Karpas-422 (cell line): Measurements from ENCODE around the gene OBSCN. TPM values are rescaled to one million over a fixed set of nuclear protein-coding genes. Genes with fewer than 3 reads are reported as not detected.
"Not testable (repeated sequence)": the region's sequence is repeated elsewhere in the genome, so short reads cannot be mapped to it uniquely, and the experiment has no call there.

Source experiments
- DNase-seq: peaks from one replicate; pipeline ENCODE4 v3.0.0-alpha.2; 2015
- H2AFZ ChIP-seq: fragments of 200-600 bp; sonication (generic); 2 replicates; pipeline ENCODE4 v1.6.1; 2014; ENCODE audit warnings: antibody characterized with exemption, low read length, mixed read lengths
- H3K27ac ChIP-seq: fragments of 200-600 bp; sonication (generic); 2 replicates; pipeline ENCODE4 v1.5.1; 2014; ENCODE audit warnings: mild to moderate bottlenecking, low read length, moderate library complexity
- H3K27me3 ChIP-seq: fragments of 200-600 bp; sonication (generic); 2 replicates; pipeline ENCODE4 v1.6.1; 2014; ENCODE audit warnings: low read length, mixed read lengths
- H3K36me3 ChIP-seq: fragments of 200-600 bp; sonication (generic); 2 replicates; pipeline ENCODE4 v1.6.1; 2014; ENCODE audit warnings: low read length, mixed read lengths; ENCODE audit not compliant: insufficient read depth
- H3K4me1 ChIP-seq: fragments of 200-600 bp; sonication (generic); 2 replicates; pipeline ENCODE4 v1.6.1; 2014; ENCODE audit warnings: mild to moderate bottlenecking, low read length, mixed read lengths
- H3K4me2 ChIP-seq: fragments of 200-600 bp; sonication (generic); 2 replicates; pipeline ENCODE4 v1.6.1; 2014; ENCODE audit warnings: low read length, low read depth, mild to moderate bottlenecking; ENCODE audit not compliant: poor library complexity, severe bottlenecking
- H3K4me3 ChIP-seq: fragments of 200-600 bp; sonication (generic); 2 replicates; pipeline ENCODE4 v1.5.1; 2014; ENCODE audit warnings: mild to moderate bottlenecking, antibody characterized with exemption, low read length, mixed read lengths
- H3K79me2 ChIP-seq: fragments of 200-600 bp; sonication (generic); 2 replicates; pipeline ENCODE4 v1.6.1; 2014; ENCODE audit warnings: mild to moderate bottlenecking, low read length, mixed read lengths
- H3K9ac ChIP-seq: fragments of 200-600 bp; sonication (generic); 2 replicates; pipeline ENCODE4 v1.6.0; 2014; ENCODE audit warnings: low read length
- H3K9me2 ChIP-seq: fragments of 200-600 bp; sonication (generic), shearing (Covaris generic); replicated peaks from 2 replicates; pipeline ENCODE4 v1.6.0; 2014; ENCODE audit warnings: mild to moderate bottlenecking, low read length, moderate library complexity; ENCODE audit not compliant: insufficient read depth
- H3K9me3 ChIP-seq: fragments of 300-700, 200-600 bp; sonication (generic); 2 replicates; pipeline ENCODE4 v1.6.1; 2014; ENCODE audit warnings: low read length, mixed read lengths
- H4K20me1 ChIP-seq: fragments of 200-600 bp; sonication (generic); 2 replicates; pipeline ENCODE4 v1.6.1; 2014; ENCODE audit warnings: mild to moderate bottlenecking, antibody characterized with exemption, low read length, low read depth; ENCODE audit not compliant: insufficient read depth
- total RNA-seq: library from RNA; depleted of rRNA; stranded (reverse); fragments of >200 nt; shearing (Covaris generic); gene quantifications from 2 replicates; pipeline ENCODE4 v1.2.3, GENCODE V29; 2014; ENCODE audit warnings: low replicate concordance

OBSCN gene
- total RNA-seq, 1 experiment from 2014 or later: 17.5 TPM

DNA sequence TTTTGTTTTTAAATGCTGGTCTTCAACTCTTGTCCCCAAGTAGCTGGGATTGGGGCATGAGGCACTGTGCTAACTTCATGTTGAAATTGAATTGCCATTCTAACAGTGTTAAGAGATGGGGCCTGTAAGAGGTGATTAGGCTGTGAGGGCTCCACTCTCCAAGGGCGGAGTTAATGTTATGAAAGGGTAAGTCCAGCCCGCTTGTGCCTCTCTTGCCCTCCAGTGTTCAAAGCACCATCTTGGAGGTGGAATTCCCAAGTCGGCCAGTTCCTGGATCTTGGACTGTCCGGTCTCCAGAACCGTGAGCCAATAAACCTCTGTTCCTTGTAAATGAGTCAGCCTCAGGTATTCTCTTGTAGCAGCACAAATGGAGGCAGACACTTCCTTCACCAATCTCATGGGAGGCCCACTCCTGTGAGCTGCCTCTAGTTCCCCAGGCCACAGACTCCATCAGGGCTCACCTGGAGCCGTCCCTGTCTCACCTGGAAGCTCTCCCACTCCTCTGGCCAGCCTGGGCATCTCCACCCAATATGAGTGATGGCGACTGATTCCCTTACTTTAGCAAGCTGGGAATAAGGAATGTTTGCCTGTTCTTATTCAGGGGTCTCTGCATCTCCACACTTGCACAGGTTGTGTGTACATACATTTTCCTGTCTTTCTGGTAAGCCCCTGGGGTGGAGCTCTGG, 26.7 kb upstream of the OBSCN start:
- Histone ChIP-seq H3K27ac (no peak overlapping the region), H3K9ac (no peak overlapping the region), H3K79me2 (no peaks in the 10 kb centered on the region), H3K4me1 (no peaks in the 10 kb centered on the region), H3K27me3 (no peaks in the 10 kb centered on the region), H2AFZ (no peak overlapping the region), H3K9me2 (no peaks in the 10 kb centered on the region), H3K36me3 (no peaks in the 10 kb centered on the region), H3K4me2 (no peak overlapping the region), H3K9me3 (no peaks in the 10 kb centered on the region), H3K4me3 (no peak overlapping the region), H4K20me1 (no peaks in the 10 kb centered on the region)
- no peak for DNase-seq

DNA sequence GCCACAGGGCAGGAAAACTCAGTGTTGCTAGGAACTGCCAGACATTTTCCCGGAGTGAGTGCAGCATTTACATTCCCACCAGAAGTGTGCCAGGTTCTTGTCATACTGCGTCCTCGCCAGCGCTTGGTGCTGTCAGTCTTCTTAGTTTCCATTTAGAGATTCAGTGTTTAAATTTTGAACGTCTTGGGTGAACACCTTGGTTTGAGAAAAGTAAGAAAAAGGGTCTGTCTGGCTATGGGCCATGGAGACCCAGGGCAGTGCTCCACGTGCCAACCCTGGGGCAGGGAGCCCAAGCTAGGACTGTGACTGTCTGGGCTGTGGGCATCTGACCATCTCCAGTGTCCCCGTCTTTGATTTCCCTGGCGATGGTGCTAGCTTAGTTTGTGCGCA, 26.2 kb upstream of the OBSCN start:
- Histone ChIP-seq H3K9me3 (no peaks in the 10 kb centered on the region), H3K9ac (no peak overlapping the region), H3K36me3 (no peaks in the 10 kb centered on the region), H3K27ac (no peak overlapping the region), H3K4me2 (no peak overlapping the region), H3K4me1 (no peaks in the 10 kb centered on the region), H3K27me3 (no peaks in the 10 kb centered on the region), H3K79me2 (no peaks in the 10 kb centered on the region), H3K9me2 (no peaks in the 10 kb centered on the region), H3K4me3 (no peak overlapping the region), H4K20me1 (no peaks in the 10 kb centered on the region), H2AFZ (no peak overlapping the region)
- DNase-seq: no peak

DNA sequence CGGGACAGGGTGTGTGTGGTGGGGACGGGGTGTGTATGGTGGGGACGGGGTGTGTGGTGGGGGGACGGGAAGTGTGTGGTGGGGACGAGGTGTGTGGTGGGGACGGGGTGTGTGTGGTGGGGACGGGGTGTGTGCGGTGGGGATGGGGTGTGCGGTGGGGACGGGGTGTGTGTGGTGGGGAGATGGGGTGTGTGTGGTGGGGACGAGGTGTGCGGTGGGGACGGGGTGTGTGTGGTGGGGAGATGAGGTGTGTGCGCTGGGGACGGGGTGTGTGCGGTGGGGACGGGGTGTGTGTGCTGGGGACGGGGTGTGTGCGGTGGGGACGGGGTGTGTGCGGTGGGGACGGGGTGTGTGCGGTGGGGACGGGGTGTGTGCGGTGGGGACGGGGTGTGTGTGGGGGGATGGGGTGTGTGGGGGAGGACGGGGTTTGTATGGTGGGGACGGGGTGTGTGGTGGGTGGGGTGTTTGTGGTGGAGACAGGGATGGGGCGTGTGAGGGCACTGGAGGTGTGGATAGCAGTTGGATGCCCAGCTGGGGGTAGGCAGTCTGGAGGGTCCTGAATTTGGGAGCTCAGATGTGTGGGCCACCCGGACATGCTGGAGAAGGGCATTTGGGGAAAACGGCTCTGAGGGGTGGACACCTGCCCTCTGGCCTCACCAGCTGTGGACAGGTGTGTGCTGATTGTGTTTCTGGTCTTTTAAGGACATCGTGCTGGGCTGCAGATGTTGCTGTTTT, 25.4 kb upstream of the OBSCN start:
- no peaks in the 10 kb centered on the region for H3K27me3 ChIP-seq
- no peak overlapping the region for H3K4me3 ChIP-seq
- no peaks in the 10 kb centered on the region for H3K9me2 ChIP-seq
- no peak for DNase-seq
- H4K20me1 ChIP-seq: no peaks in the 10 kb centered on the region
- no peaks in the 10 kb centered on the region for H3K36me3 ChIP-seq
- no peak overlapping the region for H3K4me2 ChIP-seq
- no peaks in the 10 kb centered on the region for H3K79me2 ChIP-seq
- no peaks in the 10 kb centered on the region for H3K9me3 ChIP-seq
- no peaks in the 10 kb centered on the region for H3K4me1 ChIP-seq
- no peak overlapping the region for H3K9ac ChIP-seq
- no peak overlapping the region for H2AFZ ChIP-seq
- H3K27ac ChIP-seq: no peak overlapping the region

DNA sequence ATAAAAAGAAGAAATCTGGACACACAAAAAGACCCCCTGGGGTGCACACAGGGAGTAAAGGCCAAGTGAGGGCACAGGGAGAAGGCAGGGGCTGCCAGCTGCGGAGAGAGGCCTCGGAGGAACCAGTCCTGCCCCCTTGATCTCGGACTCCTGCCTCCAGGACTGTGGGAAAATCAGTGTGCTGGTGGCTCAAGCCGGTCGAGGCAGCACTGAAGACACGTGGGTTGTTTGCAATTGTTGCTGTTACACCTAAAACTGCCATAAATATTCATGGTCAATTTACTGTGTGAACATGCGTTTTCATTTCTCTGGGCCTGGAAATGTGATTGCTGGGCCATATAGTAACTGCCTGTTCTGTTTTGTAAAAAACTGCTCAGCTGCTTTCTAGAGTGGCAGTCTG, 23.7 kb upstream of the OBSCN start:
- no peak overlapping the region for H2AFZ ChIP-seq

DNA sequence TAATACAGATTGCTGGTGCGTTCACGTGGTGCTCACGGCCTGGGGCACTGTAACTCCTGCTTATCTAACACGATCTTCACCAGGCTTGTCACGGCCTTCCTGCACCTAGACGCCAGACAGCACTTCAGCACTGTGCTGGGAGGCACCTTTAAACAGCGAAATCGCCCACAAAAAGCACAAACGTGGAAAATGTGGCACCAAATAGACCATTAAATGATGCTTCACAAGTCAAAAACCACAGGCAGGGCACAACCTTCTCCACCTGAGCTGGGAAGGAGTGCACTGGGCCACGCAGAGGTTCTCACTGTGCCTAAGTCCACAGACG, 22.2 kb upstream of the OBSCN start:
- H3K27ac ChIP-seq: no peak overlapping the region
- H3K9ac ChIP-seq: no peak overlapping the region
- no peaks in the 10 kb centered on the region for H3K36me3 ChIP-seq
- no peak for DNase-seq
- no peaks in the 10 kb centered on the region for H3K4me1 ChIP-seq
- H2AFZ ChIP-seq: no peak overlapping the region
- H4K20me1 ChIP-seq: no peaks in the 10 kb centered on the region
- no peaks in the 10 kb centered on the region for H3K9me3 ChIP-seq
- H3K4me2 ChIP-seq: no peak overlapping the region
- H3K9me2 ChIP-seq: no peaks in the 10 kb centered on the region
- H3K27me3 ChIP-seq: no peaks in the 10 kb centered on the region
- H3K4me3 ChIP-seq: no peak overlapping the region
- H3K79me2 ChIP-seq: no peaks in the 10 kb centered on the region

More for the DNA sequence above, 23.7 kb upstream of the OBSCN start:
- Histone ChIP-seq H3K4me1 (no peaks in the 10 kb centered on the region), H3K4me3 (no peak overlapping the region), H3K9ac (no peak overlapping the region), H3K79me2 (no peaks in the 10 kb centered on the region), H4K20me1 (no peaks in the 10 kb centered on the region), H3K36me3 (no peaks in the 10 kb centered on the region), H3K9me2 (no peaks in the 10 kb centered on the region), H3K9me3 (no peaks in the 10 kb centered on the region), H3K4me2 (no peak overlapping the region), H3K27ac (no peak overlapping the region), H3K27me3 (no peaks in the 10 kb centered on the region)
- DNase-seq: no peak

DNA sequence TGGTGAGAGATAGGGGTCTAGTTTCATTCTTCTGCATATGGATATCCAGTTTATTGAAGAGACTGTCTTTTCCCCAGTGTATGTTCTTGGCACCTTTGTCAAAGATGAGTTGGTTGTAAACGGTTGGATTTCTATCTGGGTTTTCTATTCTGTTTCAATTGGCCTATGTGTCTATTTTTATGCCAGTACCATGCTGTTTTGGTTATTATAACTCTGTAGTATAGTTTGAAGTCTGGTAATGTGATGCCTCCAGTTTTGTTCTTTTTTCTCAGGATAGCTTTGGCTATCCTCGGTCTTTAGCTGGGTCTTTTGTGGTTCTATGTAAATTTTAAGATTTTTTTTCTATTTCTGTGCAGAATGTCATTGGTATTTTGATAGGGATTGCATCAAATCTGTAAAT, 19.6 kb upstream of the OBSCN start:
- not testable (repeated sequence) for H3K9me2 ChIP-seq, H3K4me1 ChIP-seq, H3K27ac ChIP-seq, H3K79me2 ChIP-seq, H3K36me3 ChIP-seq, H3K4me2 ChIP-seq, H3K27me3 ChIP-seq, H4K20me1 ChIP-seq, H3K9ac ChIP-seq, H2AFZ ChIP-seq, H3K9me3 ChIP-seq, DNase-seq, H3K4me3 ChIP-seq

DNA sequence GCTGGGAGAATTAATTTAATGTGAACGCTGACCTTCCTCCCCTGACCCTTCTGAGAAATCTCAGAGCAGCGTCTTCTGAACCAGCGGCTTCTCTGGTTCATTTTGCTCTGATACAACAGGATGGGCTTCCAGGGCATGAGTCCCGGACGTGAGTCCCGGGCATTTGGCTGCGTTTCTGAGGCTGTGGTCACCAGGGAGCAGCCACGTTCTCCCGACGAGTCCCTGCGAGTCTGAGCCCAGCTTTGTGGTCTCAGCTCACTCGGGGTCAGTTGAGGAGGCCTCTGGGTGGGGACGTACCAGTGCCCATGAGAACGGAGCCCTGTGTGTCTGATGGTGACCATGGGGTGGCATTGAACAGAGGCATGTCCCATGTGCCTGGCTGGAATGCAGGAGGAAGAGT, 17.7 kb upstream of the OBSCN start:
- Histone ChIP-seq H3K9me2 (no peaks in the 10 kb centered on the region), H2AFZ (no peak overlapping the region), H3K9ac (no peak overlapping the region), H3K27ac (no peak overlapping the region), H3K4me1 (peaks cover 6% of the 10 kb centered on the region), H3K79me2 (no peaks in the 10 kb centered on the region), H3K4me2 (no peak overlapping the region), H3K4me3 (no peak overlapping the region), H4K20me1 (no peaks in the 10 kb centered on the region), H3K36me3 (no peaks in the 10 kb centered on the region), H3K27me3 (no peaks in the 10 kb centered on the region), H3K9me3 (no peaks in the 10 kb centered on the region)
- no peak for DNase-seq

DNA sequence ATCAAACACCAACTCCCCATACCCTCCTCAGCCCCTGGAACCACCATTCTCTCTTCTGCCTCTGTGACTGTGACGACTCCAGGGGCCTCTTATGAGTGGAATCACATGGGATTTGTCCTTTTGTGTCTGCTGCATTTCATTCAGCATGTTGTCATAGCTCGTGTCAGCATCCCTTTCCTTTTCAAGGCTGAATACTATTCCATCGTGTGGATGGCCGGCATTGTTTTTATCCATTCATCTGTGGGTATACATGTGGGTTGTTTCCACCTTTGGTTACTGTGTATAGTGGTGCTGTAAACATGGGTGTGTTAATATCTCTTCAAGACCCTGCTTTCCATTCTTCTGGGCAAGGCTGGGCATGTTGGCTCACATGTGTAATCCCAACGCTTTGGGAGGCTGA, 17.1 kb upstream of the OBSCN start:
- Histone ChIP-seq H3K4me2 (no peak overlapping the region), H3K9ac (no peak overlapping the region), H3K4me3 (no peak overlapping the region), H2AFZ (no peak overlapping the region), H4K20me1 (no peaks in the 10 kb centered on the region), H3K4me1 (peaks cover 6% of the 10 kb centered on the region), H3K79me2 (no peaks in the 10 kb centered on the region), H3K9me2 (no peaks in the 10 kb centered on the region), H3K27ac (no peak overlapping the region), H3K9me3 (no peaks in the 10 kb centered on the region), H3K36me3 (no peaks in the 10 kb centered on the region), H3K27me3 (no peaks in the 10 kb centered on the region)
- no peak for DNase-seq
